Neural crest cell (in vitro differentiated cells): ENCODE data around the gene RASGEF1B. TPM values are rescaled to one million over a fixed set of nuclear protein-coding genes. Genes with fewer than 3 reads are reported as not detected.

Experiments used
- DNase-seq: peaks from one replicate; pipeline ENCODE4 v3.0.0; 2021; ENCODE audit warnings: low read depth, mixed read lengths, low spot score
- H3K27ac Mint-ChIP-seq: one replicate; pipeline ENCODE4 v1.8.0; 2021; ENCODE audit warnings: mild to moderate bottlenecking, mixed read lengths; ENCODE audit not compliant: unreplicated experiment
- H3K27me3 Mint-ChIP-seq: 2 replicates; pipeline ENCODE4 v1.8.0; 2021; ENCODE audit warnings: low read depth, mild to moderate bottlenecking, mixed read lengths
- H3K36me3 Mint-ChIP-seq: 2 replicates; pipeline ENCODE4 v1.8.0; 2021; ENCODE audit warnings: low read depth, mild to moderate bottlenecking, mixed read lengths
- H3K4me1 Mint-ChIP-seq: 2 replicates; pipeline ENCODE4 v1.8.0; 2021; ENCODE audit warnings: mixed read lengths
- H3K4me3 Mint-ChIP-seq: one replicate; pipeline ENCODE4 v1.8.0; 2021; ENCODE audit warnings: mild to moderate bottlenecking, mixed read lengths
- H3K9me3 Mint-ChIP-seq: 2 replicates; pipeline ENCODE4 v1.8.0; 2021; ENCODE audit warnings: mixed read lengths
- total RNA-seq: library from RNA; stranded (reverse); gene quantifications from 2 replicates; pipeline ENCODE4 v1.2.1, GENCODE V29; 2021
- TF ChIP-seq, protein P1 (sequence below): fragments of 200-600 bp; sonication (generic); conservative IDR thresholded peaks from 2 replicates; pipeline ENCODE4 v1.5.0; 2021; ENCODE audit warnings: antibody characterized with exemption, mild to moderate bottlenecking

RASGEF1B gene
- total RNA-seq, 1 donor from 2014 or later: 1.7 TPM

DNA sequence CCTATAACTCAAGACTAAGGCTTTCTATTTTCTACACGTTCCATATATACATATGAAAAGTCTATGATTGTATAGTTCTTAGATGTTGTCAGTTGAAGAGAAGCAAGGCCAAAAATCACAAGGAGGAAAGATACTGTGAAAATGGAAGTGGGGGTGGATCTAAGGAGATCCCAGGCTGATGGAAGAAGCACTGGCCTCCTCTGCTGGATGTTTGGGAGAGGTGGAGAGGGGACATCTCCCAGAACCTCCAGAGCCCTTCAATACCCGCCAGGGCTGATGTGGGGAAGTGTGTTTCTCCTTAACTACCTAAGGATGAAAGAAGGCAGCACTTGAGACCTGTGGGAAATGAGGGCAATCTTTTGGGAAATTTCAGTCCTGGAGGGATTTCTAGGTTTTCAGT, 67.4 kb downstream of the RASGEF1B start:
- Mint-ChIP-seq H3K4me3 (no peak overlapping the region), H3K9me3 (no peaks in the 10 kb centered on the region), H3K4me1 (peaks cover 9% of the 10 kb centered on the region), H3K27me3 (peaks cover 21% of the 10 kb centered on the region), H3K27ac (no peak overlapping the region), H3K36me3 (no peaks in the 10 kb centered on the region)
- TF ChIP-seq, protein P1, sequence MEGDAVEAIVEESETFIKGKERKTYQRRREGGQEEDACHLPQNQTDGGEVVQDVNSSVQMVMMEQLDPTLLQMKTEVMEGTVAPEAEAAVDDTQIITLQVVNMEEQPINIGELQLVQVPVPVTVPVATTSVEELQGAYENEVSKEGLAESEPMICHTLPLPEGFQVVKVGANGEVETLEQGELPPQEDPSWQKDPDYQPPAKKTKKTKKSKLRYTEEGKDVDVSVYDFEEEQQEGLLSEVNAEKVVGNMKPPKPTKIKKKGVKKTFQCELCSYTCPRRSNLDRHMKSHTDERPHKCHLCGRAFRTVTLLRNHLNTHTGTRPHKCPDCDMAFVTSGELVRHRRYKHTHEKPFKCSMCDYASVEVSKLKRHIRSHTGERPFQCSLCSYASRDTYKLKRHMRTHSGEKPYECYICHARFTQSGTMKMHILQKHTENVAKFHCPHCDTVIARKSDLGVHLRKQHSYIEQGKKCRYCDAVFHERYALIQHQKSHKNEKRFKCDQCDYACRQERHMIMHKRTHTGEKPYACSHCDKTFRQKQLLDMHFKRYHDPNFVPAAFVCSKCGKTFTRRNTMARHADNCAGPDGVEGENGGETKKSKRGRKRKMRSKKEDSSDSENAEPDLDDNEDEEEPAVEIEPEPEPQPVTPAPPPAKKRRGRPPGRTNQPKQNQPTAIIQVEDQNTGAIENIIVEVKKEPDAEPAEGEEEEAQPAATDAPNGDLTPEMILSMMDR: no peak
- no peak for DNase-seq

DNA sequence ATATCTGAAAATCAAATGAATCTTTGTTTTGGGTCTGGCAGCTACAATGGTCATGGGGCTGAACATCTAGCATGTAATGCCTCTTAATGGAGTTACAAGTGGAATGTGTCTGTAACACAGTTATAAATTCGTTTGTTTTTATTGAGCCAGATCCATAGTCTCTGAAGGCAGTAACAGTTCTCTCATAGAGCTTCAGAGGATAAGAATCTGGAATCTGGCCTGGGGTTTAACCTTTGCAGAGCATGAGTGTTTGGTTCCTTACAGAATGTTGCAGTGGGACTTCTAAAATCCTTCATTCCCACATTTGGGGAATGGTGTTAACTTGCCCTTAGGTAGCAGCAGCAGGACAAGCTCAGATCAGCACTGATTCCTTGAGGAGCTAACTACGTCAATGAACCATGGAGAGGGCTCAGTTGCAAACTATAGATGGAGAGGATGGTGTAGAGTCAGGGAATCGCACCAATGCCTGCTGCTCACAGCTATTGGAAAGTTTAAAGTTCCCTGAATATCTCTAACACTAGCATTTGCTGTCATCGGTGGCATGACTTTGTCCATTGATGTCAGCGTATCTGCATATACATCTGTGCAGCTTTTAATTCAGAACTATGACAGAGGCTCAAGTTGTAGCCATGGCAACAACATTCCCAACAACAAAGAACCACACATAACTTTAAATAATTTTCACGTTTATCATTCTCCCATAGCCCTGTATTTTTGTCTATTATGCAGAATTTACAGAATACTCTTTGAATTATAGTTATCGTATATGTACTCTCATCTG, 72.2 kb downstream of the RASGEF1B start:
- Mint-ChIP-seq H3K9me3 (no peaks in the 10 kb centered on the region), H3K27ac (no peak overlapping the region), H3K27me3 (peaks cover 18% of the 10 kb centered on the region), H3K4me1 (peaks cover 9% of the 10 kb centered on the region), H3K4me3 (no peak overlapping the region), H3K36me3 (no peaks in the 10 kb centered on the region)
- TF ChIP-seq, protein P1: no peak
- no peak for DNase-seq

DNA sequence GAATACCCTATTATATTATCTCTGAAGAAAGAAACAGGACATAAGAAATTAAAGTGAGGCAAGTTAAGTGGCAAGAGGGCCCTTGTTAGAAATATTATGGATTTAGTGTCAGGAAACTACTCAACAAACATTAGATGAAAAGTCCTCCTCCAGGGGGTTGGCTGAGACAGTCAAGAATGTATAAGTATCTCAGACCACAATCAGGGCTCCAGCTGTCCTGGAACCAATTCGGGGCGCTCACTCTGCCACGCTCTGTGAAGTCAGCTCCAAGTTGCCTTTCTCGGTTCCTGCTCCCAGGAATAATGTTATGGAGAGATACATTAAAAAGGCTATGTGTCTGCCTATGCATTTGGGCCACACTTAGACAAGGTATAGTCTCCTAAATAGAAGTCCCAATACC, 73.3 kb downstream of the RASGEF1B start:
- H3K4me3 Mint-ChIP-seq: no peak overlapping the region
- H3K27ac Mint-ChIP-seq: no peak overlapping the region
- DNase-seq: no peak
- peaks cover 9% of the 10 kb centered on the region for H3K27me3 Mint-ChIP-seq
- peaks cover 9% of the 10 kb centered on the region for H3K4me1 Mint-ChIP-seq
- TF ChIP-seq, protein P1: no peak
- no peaks in the 10 kb centered on the region for H3K36me3 Mint-ChIP-seq
- H3K9me3 Mint-ChIP-seq: no peaks in the 10 kb centered on the region

DNA sequence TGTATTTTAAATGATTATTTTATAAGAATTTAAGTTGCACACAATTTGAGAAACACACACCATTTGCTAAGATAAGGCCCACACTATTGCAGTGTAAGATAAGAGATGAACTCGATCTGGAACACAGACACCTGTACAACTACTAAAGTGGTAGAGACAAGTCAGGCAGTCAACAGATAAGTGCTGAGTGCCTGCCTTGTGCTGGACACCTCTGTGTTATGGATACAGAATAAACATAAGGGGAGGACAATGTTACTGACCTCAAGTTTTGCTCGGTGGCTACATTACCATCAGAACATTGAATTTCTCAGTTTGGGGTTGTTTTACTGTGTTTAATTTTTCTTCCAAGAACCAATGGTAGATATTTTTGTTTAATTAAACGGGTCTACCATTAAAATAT, 74.1 kb downstream of the RASGEF1B start:
- no peak for DNase-seq
- TF ChIP-seq, protein P1: no peak
- Mint-ChIP-seq H3K9me3 (no peaks in the 10 kb centered on the region), H3K27me3 (peaks cover 4% of the 10 kb centered on the region), H3K4me3 (no peak overlapping the region), H3K36me3 (no peaks in the 10 kb centered on the region), H3K27ac (no peak overlapping the region), H3K4me1 (peaks cover 9% of the 10 kb centered on the region)

DNA sequence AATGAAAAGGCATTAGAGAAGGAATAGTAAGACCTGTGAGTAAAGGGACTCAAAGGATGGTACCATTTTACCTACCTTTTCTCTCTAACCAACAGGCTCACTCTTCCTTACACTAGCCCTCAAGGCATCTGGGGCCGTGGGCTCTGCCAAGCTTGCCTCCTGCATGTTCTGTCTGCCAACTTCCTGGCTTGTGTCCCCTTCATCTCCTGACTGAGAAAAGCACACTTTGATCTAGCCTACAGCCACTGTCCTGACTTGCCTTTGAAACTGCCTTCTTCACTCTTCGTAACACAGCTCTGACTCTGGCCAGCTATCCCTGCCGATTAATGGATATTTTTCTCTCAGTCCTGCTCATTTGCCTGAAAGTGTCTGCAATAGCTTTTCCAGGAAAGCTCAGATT, 76.5 kb downstream of the RASGEF1B start:
- Mint-ChIP-seq H3K27ac (no peak overlapping the region), H3K9me3 (no peaks in the 10 kb centered on the region), H3K4me1 (peaks cover 9% of the 10 kb centered on the region), H3K4me3 (no peak overlapping the region), H3K27me3 (no peaks in the 10 kb centered on the region), H3K36me3 (no peaks in the 10 kb centered on the region)
- TF ChIP-seq, protein P1: no peak
- no peak for DNase-seq
